Tibial artery (tissue), 4 donors: ENCODE data around the gene PSMB10.

Experiments used
- DNase-seq, 2 donors: peaks; one replicate each; pipeline ENCODE4 v3.0.0-alpha.2; 2019
- H3K27ac ChIP-seq, 2 donors: fragments of 200-600 bp; sonication (generic) in 1 of 2; 1 replicate in 1 of 2; 2 replicates in 1 of 2; pipeline ENCODE4 v1.5.1; 2018 to 2019; ENCODE audit warnings: mild to moderate bottlenecking in 1 of 2
- H3K27me3 ChIP-seq, 2 donors: fragments of 200-600 bp; sonication (generic) in 1 of 2; one replicate each; pipeline versions ENCODE4 v1.5.1 to v1.6.0; 2016 to 2019
- H3K36me3 ChIP-seq, 3 donors: fragments of 200-600 bp; sonication (generic) in 2 of 3; one replicate each; pipeline ENCODE4 v1.5.1; 2016 to 2019; ENCODE audit warnings: mild to moderate bottlenecking in 2 of 3
- H3K4me1 ChIP-seq, 4 donors: fragments of 200-600 bp; sonication (generic) in 2 of 4; 1 replicate in 3 of 4; 2 replicates in 1 of 4; pipeline ENCODE4 v1.5.1; 2016 to 2019
- H3K4me3 ChIP-seq, 2 donors: fragments of 200-600 bp; sonication (generic) in 1 of 2; 1 replicate in 1 of 2; 2 replicates in 1 of 2; pipeline ENCODE4 v1.5.1; 2018 to 2019; ENCODE audit warnings: mild to moderate bottlenecking in 2 of 2
- H3K9me3 ChIP-seq, 3 donors: fragments of 200-600 bp; sonication (generic) in 1 of 3; one replicate each; pipeline ENCODE4 v1.5.1; 2016 to 2019
- CTCF ChIP-seq, 2 experiments: fragments of 200-600 bp in 1 of 2; fragments of 450-650 bp in 1 of 2; IDR thresholded peaks; one replicate each; pipeline ENCODE4 v1.5.1; 2017 to 2019; ENCODE audit warnings: antibody characterized with exemption in 2 of 2, mild to moderate bottlenecking in 1 of 2, moderate library complexity in 1 of 2
- intact Hi-C: fragments of 100-400 bp; cut with DNase I; formaldehyde crosslinking; loops from one replicate; pipeline ENCODE4 v1.15.0; 2023; ENCODE audit warnings: low total_unique reads

Gene PSMB10

GRCh38 chr16:67928147-67928546, 8.5 kb downstream of the PSMB10 start:
- Histone ChIP-seq H3K4me3 (no peak overlapping the region), H3K27me3 (no peaks in the 10 kb centered on the region), H3K27ac (no peak overlapping the region), H3K9me3 (no peaks in the 10 kb centered on the region), H3K36me3 (peaks cover 6 to 60% (median 35%) of the 10 kb centered on the region in 3 donors), H3K4me1 (peaks cover 0 to 31% (median 24%) of the 10 kb centered on the region in 4 donors)
- intact Hi-C loops, result loop anchor here (2.0 to 10.0 kb wide), 4 partner anchors 45 to 253 kb away; no protein-coding TSS in a partner anchor
- no peak for DNase-seq
- no peak for TF ChIP-seq CTCF (IDR thresholded peaks at IDR 0.05)

GRCh38 chr16:67927131-67927941, 9.3 kb downstream of the PSMB10 start:
- Histone ChIP-seq H3K9me3 (no peaks in the 10 kb centered on the region), H3K4me1 (peaks cover 0 to 39% (median 24%) of the 10 kb centered on the region in 4 donors), H3K36me3 (peaks cover 6 to 57% (median 35%) of the 10 kb centered on the region in 3 donors), H3K27me3 (no peaks in the 10 kb centered on the region), H3K4me3 (no peak overlapping the region), H3K27ac (peak overlapping the region; percentile 70 to 80)
- no peak for TF ChIP-seq CTCF (IDR thresholded peaks at IDR 0.05)
- DNase-seq, result no peak
- intact Hi-C loops, result loop anchor here (5.0 to 10.0 kb wide), 3 partner anchors 95 to 253 kb away; no protein-coding TSS in a partner anchor

GRCh38 chr16:67926181-67926750, 10.4 kb downstream of the PSMB10 start:
- peak overlapping the region; percentile 70 to 80 for H3K27ac ChIP-seq
- peaks cover 0 to 44% (median 24%) of the 10 kb centered on the region in 4 donors for H3K4me1 ChIP-seq
- peak; percentile 69 to 86 for DNase-seq
- H3K27me3 ChIP-seq, result no peaks in the 10 kb centered on the region
- peaks cover 6 to 48% (median 29%) of the 10 kb centered on the region in 3 donors for H3K36me3 ChIP-seq
- no peaks in the 10 kb centered on the region for H3K9me3 ChIP-seq
- peak overlapping the region; percentile 0 to 30 for H3K4me3 ChIP-seq
- peak; percentile 29 to 47 for TF ChIP-seq CTCF (IDR thresholded peaks at IDR 0.05)
- intact Hi-C loops, result loop anchor here (5.0 to 10.0 kb wide), 3 partner anchors 94 to 251 kb away; no protein-coding TSS in a partner anchor

- Histone ChIP-seq H3K9me3 (no peaks in the 10 kb centered on the region), H3K27me3 (no peaks in the 10 kb centered on the region), H3K4me1 (peaks cover 0 to 51% (median 24%) of the 10 kb centered on the region in 4 donors), H3K27ac (no peak overlapping the region), H3K4me3 (no peak overlapping the region), H3K36me3 (peaks cover 6 to 29% (median 19%) of the 10 kb centered on the region in 3 donors)
- no peak for DNase-seq
- intact Hi-C loops, result loop anchor here (10.0 kb wide), 1 partner anchor 250 kb away; no protein-coding TSS in a partner anchor
- TF ChIP-seq CTCF (IDR thresholded peaks at IDR 0.05), result no peak
Measured at GRCh38 chr16:67924140-67924906, 12.3 kb downstream of the PSMB10 start.

- peaks cover 0 to 57% (median 24%) of the 10 kb centered on the region in 4 donors for H3K4me1 ChIP-seq
- DNase-seq, result no peak
- peaks cover 6 to 32% (median 12%) of the 10 kb centered on the region in 3 donors for H3K36me3 ChIP-seq
- no peak overlapping the region for H3K4me3 ChIP-seq
- no peaks in the 10 kb centered on the region for H3K27me3 ChIP-seq
- no peak overlapping the region for H3K27ac ChIP-seq
- intact Hi-C loops, result loop anchor here (10.0 kb wide), 1 partner anchor 249 kb away; no protein-coding TSS in a partner anchor
- no peak for TF ChIP-seq CTCF (IDR thresholded peaks at IDR 0.05)
- H3K9me3 ChIP-seq, result no peaks in the 10 kb centered on the region
Measured at GRCh38 chr16:67923414-67924116, 13.1 kb downstream of the PSMB10 start.
